Heart left ventricle (tissue), 16 donors: Measurements from ENCODE around the gene SHROOM1. TPM values are rescaled to one million over a fixed set of nuclear protein-coding genes. Genes with fewer than 3 reads are reported as not detected.
A peak's percentile ranks its signal among the peaks of the same experiment; 100 is the strongest.

Experiments used
- ATAC-seq, 4 donors: fragments of 200-7000 bp; cut with Tn5 transposase; one replicate each; pipeline ENCODE4 v1.9.1; 2020 to 2022; ENCODE audit warnings: moderate library complexity in 4 of 4, mild to moderate bottlenecking in 3 of 4, moderate number of reproducible peaks in 1 of 4
- DNase-seq, 5 donors: peaks; one replicate each; pipeline ENCODE4 v3.0.0-alpha.2; 2020
- H3K27ac ChIP-seq, 12 donors: fragments of 200-600 bp; sonication (generic) in 4 of 12; one replicate each; pipeline versions ENCODE4 v1.5.0 to v1.8.0; 2016 to 2022; ENCODE audit warnings: mild to moderate bottlenecking in 2 of 12
- H3K27me3 ChIP-seq, 9 donors: fragments of 200-600 bp; sonication (generic) in 2 of 9; one replicate each; pipeline versions ENCODE4 v1.5.1 to v1.8.0; 2016 to 2022; ENCODE audit warnings: mild to moderate bottlenecking in 3 of 9
- H3K36me3 ChIP-seq, 9 donors: fragments of 200-600 bp; sonication (generic) in 2 of 9; one replicate each; pipeline versions ENCODE4 v1.5.0 to v1.8.0; 2018 to 2022; ENCODE audit warnings: mild to moderate bottlenecking in 2 of 9
- H3K4me1 ChIP-seq, 12 donors: fragments of 200-600 bp; sonication (generic) in 4 of 12; one replicate each; pipeline versions ENCODE4 v1.5.0 to v1.8.0; 2016 to 2022; ENCODE audit warnings: mild to moderate bottlenecking in 3 of 12
- H3K4me3 ChIP-seq, 12 donors: fragments of 200-600 bp; sonication (generic) in 4 of 12; one replicate each; pipeline versions ENCODE4 v1.5.0 to v1.8.0; 2017 to 2022; ENCODE audit warnings: mild to moderate bottlenecking in 9 of 12, moderate library complexity in 4 of 12
- H3K9me3 ChIP-seq, 12 donors: fragments of 200-600 bp; sonication (generic) in 4 of 12; one replicate each; pipeline versions ENCODE4 v1.5.0 to v1.8.0; 2016 to 2022; ENCODE audit warnings: mild to moderate bottlenecking in 1 of 12
- POLR2A ChIP-seq, 2 donors: fragments of 450-650 bp; IDR thresholded peaks; one replicate each; pipeline ENCODE4 v1.6.1; 2017; ENCODE audit warnings: antibody characterized with exemption in 2 of 2, mild to moderate bottlenecking in 2 of 2, moderate library complexity in 2 of 2
- WGBS, 4 donors: extraction: QIAGEN DNeasy Blood & Tissue Kit in 2 of 4; methylation state at CpG; one replicate each; pipeline versions ENCODE4 v1.1.5 to v1.1.7; 2013 to 2018; 5-methylcytosine and 5-hydroxymethylcytosine counted together
- intact Hi-C, 10 donors: fragments of 100-400 bp; cut with DNase I; formaldehyde crosslinking; loops; one replicate each; pipeline versions ENCODE4 v1.11.1 to v1.14.2; 2022
- long read RNA-seq, 3 donors: library from polyadenylated mRNA; unstranded; transcript quantifications; one replicate each; pipeline ENCODE4 v2.0.0, GENCODE V29; 2020 to 2021
- polyA plus RNA-seq, 2 donors: library from polyadenylated mRNA; stranded (reverse); fragments of 200-250 nt; gene quantifications; one replicate each; pipeline ENCODE4 v1.2.3, GENCODE V29; 2013
- total RNA-seq, 9 donors: library from RNA; depleted of rRNA in 2 of 9; stranded (reverse); fragments of >200 nt in 2 of 9; fragmentation: NEBNext Ultra II Directional in 3 of 9; extraction: Animal tissue kit (Norgen Biotek cat#: 25700) in 3 of 9; gene quantifications; one replicate each; pipeline versions ENCODE4 v1.1.0 to v1.2.4, GENCODE V29; 2016 to 2023
- TF ChIP-seq, protein P1 (sequence below), 12 donors: fragments of 200-600 bp; sonication (generic) in 4 of 12; IDR thresholded peaks; one replicate each; pipeline versions ENCODE4 v1.5.0 to v1.8.0; 2018 to 2022; ENCODE audit warnings: antibody characterized with exemption in 12 of 12, mild to moderate bottlenecking in 5 of 12
- donor health status: ischemic (EF 13 %, LVEDD 7.1; RV severe dilation, severe dysfunction).
- donor health status: healthy with polysubstance abuse.
- donor health status: DM: no; HTN: yes; CAD: no.
- donor health status: DM: no; HTN: no; CAD: no.
- donor health status: ischemic (EF 25% LVEDD 6.9; RV normal size, moderate dysfunction).
- donor health status: ischemic (EF 25% LVEDD 5.7; RV mildly dilated, moderate dysfunction).
- donor health status: healthy.
- donor health status: DM: yes; HTN: yes; CAD: no.
- donor health status: ischemic (EF 35%, LVEDD 5.7; RV mildly dilated, moderate dysfunction).
- donor health status: nonischemic (EF 11% LVEDD 7.7; RV severe dilation, severe dysfunction).
- donor health status: DM: yes; HTN: yes; CAD: no.
- donor health status: PGD.
- donor health status: ischemic (EF 29% LVEDD 5.4; RV normal size, mild dysfunction).
- donor health status: nonischemic (EF 23%, LVEDD 6.1; RV moderate dilation, normal function).

The SHROOM1 gene
- total RNA-seq (1 to 10 TPM; 2.9 to 6.8 (median 4.7) TPM), polyA plus RNA-seq (1 to 10 TPM; 2.0 to 4.8 TPM)
- long read RNA-seq, donor 1, partial matches to known transcripts = 5 of 6 reads
- long read RNA-seq, donor 1, other reads (novel, unspliced or antisense) = 1 of 6 reads
- long read RNA-seq, donor 2, partial matches to known transcripts = 3 of 4 reads
- long read RNA-seq, donor 2, other reads (novel, unspliced or antisense) = 1 of 4 reads
- long read RNA-seq, donor 3, partial matches to known transcripts = 2 of 2 reads
- long read RNA-seq, donor 3, other reads (novel, unspliced or antisense) = 0 of 2 reads

DNA sequence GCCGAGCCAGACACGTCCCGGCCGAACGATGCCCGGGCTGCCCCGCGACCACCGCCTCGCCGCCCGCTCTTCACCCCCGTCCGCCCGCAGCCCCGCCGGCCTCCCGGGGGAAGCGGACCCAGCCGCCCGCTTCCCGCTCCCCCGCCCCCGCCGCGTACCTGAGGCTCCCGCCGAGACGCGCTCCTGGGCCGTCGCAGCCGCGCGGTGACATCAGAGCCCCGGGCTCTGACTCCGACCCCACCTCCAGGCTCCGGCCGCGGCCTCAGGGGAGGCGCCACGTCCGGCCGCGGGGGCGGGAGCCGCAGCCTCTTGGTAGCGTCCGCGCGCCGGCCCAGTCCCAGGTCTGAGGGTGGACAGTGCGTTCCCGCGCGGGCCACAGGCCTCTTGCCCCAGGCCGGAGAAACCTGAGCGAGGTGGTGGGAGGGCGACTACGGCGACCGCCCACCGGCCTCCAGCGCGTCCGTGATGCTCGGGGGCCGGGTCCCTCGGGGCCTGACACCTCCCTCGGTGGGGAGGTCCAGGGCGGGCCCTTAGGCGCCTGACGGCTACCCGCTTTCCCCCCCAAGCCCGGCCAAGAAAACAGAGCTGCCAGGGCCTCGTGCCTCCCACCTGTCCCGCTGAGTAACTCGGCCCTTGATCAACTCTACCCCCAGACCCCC is at the start of gene SHROOM1:
Gene SHROOM1 (minus strand): TSS at position 212 of the 659 bp plus-strand sequence. CDS start 4,507 bp downstream, outside the sequence.
- H3K27ac ChIP-seq = peak within 1 kb of the TSS; percentile 63 to 91 (median 84)
- WGBS, 4 donors = 5 to 41% (median 13%) methylated on average over 8 to 78 of the region's 78 CpGs
- ATAC-seq = peak; percentile 48 to 86 (median 82)
- H3K4me3 ChIP-seq = peak within 1 kb of the TSS; percentile 54 to 90 (median 78)
- peak; percentile 76 to 86 (median 77) for DNase-seq
- TF ChIP-seq, protein P1, sequence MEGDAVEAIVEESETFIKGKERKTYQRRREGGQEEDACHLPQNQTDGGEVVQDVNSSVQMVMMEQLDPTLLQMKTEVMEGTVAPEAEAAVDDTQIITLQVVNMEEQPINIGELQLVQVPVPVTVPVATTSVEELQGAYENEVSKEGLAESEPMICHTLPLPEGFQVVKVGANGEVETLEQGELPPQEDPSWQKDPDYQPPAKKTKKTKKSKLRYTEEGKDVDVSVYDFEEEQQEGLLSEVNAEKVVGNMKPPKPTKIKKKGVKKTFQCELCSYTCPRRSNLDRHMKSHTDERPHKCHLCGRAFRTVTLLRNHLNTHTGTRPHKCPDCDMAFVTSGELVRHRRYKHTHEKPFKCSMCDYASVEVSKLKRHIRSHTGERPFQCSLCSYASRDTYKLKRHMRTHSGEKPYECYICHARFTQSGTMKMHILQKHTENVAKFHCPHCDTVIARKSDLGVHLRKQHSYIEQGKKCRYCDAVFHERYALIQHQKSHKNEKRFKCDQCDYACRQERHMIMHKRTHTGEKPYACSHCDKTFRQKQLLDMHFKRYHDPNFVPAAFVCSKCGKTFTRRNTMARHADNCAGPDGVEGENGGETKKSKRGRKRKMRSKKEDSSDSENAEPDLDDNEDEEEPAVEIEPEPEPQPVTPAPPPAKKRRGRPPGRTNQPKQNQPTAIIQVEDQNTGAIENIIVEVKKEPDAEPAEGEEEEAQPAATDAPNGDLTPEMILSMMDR (IDR thresholded peaks at IDR 0.05) = no peak
- peak in 1 of 2 donors; percentile 46 for TF ChIP-seq POLR2A (IDR thresholded peaks at IDR 0.05)
- intact Hi-C loops = loop anchor here in 8 of 10 donors (1.0 to 5.0 kb wide), 7 partner anchors 32 to 53 kb away; partner anchors contain the start of genes GDF9 (in 6 of the 8) and UQCRQ (in 6 of the 8)
- H3K4me1 ChIP-seq = peaks cover 0 to 29% (median 13%) of the 10 kb centered on the region in 12 donors
- peaks cover 0 to 18% (median 0%) of the 10 kb centered on the region in 9 donors for H3K27me3 ChIP-seq
- H3K9me3 ChIP-seq = no peaks in the 10 kb centered on the region
- no peaks in the 10 kb centered on the region for H3K36me3 ChIP-seq

DNA sequence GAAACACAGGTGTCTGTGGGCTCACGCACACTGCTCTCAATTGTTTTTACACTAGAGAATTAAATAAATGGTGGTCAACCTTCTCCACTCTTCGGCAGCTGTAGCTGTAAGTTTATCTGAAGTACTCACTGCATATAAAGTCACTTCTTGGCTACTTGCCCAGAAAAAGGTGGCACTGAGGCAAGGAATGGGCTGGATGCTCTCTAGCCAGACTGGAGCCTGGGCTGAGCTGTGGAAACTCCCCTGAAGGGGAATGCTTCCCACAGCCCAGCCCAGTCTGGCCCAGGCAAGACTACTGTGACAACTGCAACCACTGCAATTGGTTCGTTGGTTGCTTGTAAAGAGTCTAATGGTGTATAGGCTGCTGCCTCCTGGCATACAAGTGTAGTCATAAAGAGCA is 47.5 kb upstream of the SHROOM1 start:
- H3K9me3 ChIP-seq = no peaks in the 10 kb centered on the region
- TF ChIP-seq POLR2A (IDR thresholded peaks at IDR 0.05) = no peak
- TF ChIP-seq, protein P1 (IDR thresholded peaks at IDR 0.05) = no peak
- ATAC-seq (peak; percentile 85 to 92 (median 88)), DNase-seq (peak in 4 of 5 donors; percentile 55 to 68 (median 60))
- no peak overlapping the region for H3K4me3 ChIP-seq
- peak overlapping the region in 9 of 12 donors; percentile 3 to 63 (median 26) for H3K27ac ChIP-seq
- intact Hi-C loops = no loop called here
- H3K4me1 ChIP-seq = peaks cover 0 to 36% (median 14%) of the 10 kb centered on the region in 12 donors
- 42 to 46% (median 43%) methylated on average over 3 of the region's 3 CpGs for WGBS, 4 donors
- peaks cover 0 to 84% (median 71%) of the 10 kb centered on the region in 9 donors for H3K36me3 ChIP-seq
- H3K27me3 ChIP-seq = no peaks in the 10 kb centered on the region

DNA sequence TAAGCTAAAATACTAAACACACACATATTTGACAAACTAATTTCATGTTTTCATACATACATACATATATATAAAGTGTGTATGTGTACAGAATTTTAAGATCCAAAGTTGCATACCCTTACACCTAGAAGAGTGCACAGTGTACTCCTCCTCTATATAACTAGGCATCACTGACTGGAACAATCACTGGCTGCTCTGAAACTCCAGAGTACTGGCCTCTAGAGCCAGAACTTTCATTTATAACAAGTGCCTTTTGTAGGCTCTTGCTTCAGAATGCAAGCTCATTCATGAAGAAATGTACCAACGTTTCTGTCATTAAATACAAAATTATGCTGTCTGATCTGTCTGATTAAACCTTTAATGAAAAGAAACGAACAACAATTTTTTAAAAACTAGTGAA is 47.0 kb upstream of the SHROOM1 start:
- DNase-seq (no peak), ATAC-seq (peak; percentile 45 to 67 (median 54))
- Histone ChIP-seq H3K4me1 (peaks cover 0 to 41% (median 18%) of the 10 kb centered on the region in 12 donors), H3K36me3 (peaks cover 0 to 81% (median 66%) of the 10 kb centered on the region in 9 donors), H3K27ac (peak overlapping the region in 9 of 12 donors; percentile 3 to 63 (median 26)), H3K4me3 (no peak overlapping the region), H3K9me3 (no peaks in the 10 kb centered on the region), H3K27me3 (no peaks in the 10 kb centered on the region)
- TF ChIP-seq POLR2A (IDR thresholded peaks at IDR 0.05) = no peak
- TF ChIP-seq, protein P1 (IDR thresholded peaks at IDR 0.05) = no peak
- 61 to 69% (median 65%) methylated on average over 2 of the region's 2 CpGs for WGBS, 4 donors
- intact Hi-C loops = no loop called here
